Neural cell (in vitro differentiated cells): ENCODE results near the gene FIGNL1.

Experiments used
- RAD21 ChIP-seq: fragments of 450-650 bp; conservative IDR thresholded peaks from 2 replicates; pipeline ENCODE4 v1.6.1; 2014; ENCODE audit warnings: antibody characterized with exemption, mild to moderate bottlenecking, moderate library complexity
- TF ChIP-seq, protein P1 (sequence below): fragments of 450-650 bp; IDR thresholded peaks from 2 replicates; pipeline ENCODE4 v1.5.1; 2014; ENCODE audit warnings: antibody characterized with exemption, mild to moderate bottlenecking, moderate library complexity; ENCODE audit not compliant: poor library complexity, severe bottlenecking

GRCh38 chr7:50466815-50467585, 16.9 kb upstream of the FIGNL1 start:
- TF ChIP-seq, protein P1, sequence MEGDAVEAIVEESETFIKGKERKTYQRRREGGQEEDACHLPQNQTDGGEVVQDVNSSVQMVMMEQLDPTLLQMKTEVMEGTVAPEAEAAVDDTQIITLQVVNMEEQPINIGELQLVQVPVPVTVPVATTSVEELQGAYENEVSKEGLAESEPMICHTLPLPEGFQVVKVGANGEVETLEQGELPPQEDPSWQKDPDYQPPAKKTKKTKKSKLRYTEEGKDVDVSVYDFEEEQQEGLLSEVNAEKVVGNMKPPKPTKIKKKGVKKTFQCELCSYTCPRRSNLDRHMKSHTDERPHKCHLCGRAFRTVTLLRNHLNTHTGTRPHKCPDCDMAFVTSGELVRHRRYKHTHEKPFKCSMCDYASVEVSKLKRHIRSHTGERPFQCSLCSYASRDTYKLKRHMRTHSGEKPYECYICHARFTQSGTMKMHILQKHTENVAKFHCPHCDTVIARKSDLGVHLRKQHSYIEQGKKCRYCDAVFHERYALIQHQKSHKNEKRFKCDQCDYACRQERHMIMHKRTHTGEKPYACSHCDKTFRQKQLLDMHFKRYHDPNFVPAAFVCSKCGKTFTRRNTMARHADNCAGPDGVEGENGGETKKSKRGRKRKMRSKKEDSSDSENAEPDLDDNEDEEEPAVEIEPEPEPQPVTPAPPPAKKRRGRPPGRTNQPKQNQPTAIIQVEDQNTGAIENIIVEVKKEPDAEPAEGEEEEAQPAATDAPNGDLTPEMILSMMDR, result no peak
- TF ChIP-seq RAD21, result no peak
